ENCODE results near the gene KPNA6. TPM values are rescaled to one million over a fixed set of nuclear protein-coding genes. Genes with fewer than 3 reads are reported as not detected.
"Not testable (repeated sequence)": the region's sequence is repeated elsewhere in the genome, so short reads cannot be mapped to it uniquely, and the experiment has no call there.

Gene KPNA6
- total RNA-seq, 1 donor from 2014 or later = 24.2 TPM

DNA sequence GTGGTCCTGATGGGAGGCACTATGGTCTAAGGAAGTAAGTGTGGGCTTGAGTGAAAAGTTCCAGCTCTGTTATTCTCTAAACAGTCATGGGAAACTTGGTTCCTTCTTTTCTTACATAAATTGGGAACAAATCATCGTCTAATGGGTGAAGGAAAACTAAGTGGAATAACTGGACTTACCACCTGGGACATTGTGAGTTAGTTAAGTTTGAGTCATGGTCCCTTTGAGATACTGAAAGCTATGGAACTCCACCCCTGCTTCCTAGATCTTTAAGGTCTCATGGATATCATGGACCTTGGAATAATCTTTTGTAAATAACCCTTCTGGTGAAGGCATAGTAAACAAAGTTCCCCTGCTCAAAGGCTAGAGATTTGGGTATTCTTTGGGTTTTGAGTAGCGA lies 55.5 kb downstream of the KPNA6 start:
- DNase-seq (ENCODE audit: low read depth) = peak; percentile 59
- FAIRE-seq = peak; percentile 68
- H3K27me3 ChIP-seq (ENCODE audit: control insufficient read depth, insufficient read depth, low read length) = no peaks in the 10 kb centered on the region
- no peak overlapping the region for H3K4me3 ChIP-seq (ENCODE audit: low read depth, low read length)
- peaks cover 17% of the 10 kb centered on the region for H3K36me3 ChIP-seq (ENCODE audit: control insufficient read depth, insufficient read depth, low read length)
- TF ChIP-seq, protein P1, sequence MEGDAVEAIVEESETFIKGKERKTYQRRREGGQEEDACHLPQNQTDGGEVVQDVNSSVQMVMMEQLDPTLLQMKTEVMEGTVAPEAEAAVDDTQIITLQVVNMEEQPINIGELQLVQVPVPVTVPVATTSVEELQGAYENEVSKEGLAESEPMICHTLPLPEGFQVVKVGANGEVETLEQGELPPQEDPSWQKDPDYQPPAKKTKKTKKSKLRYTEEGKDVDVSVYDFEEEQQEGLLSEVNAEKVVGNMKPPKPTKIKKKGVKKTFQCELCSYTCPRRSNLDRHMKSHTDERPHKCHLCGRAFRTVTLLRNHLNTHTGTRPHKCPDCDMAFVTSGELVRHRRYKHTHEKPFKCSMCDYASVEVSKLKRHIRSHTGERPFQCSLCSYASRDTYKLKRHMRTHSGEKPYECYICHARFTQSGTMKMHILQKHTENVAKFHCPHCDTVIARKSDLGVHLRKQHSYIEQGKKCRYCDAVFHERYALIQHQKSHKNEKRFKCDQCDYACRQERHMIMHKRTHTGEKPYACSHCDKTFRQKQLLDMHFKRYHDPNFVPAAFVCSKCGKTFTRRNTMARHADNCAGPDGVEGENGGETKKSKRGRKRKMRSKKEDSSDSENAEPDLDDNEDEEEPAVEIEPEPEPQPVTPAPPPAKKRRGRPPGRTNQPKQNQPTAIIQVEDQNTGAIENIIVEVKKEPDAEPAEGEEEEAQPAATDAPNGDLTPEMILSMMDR (IDR thresholded peaks at IDR 0.05; ENCODE audit: insufficient read depth, low read length, severe bottlenecking) = no peak

DNA sequence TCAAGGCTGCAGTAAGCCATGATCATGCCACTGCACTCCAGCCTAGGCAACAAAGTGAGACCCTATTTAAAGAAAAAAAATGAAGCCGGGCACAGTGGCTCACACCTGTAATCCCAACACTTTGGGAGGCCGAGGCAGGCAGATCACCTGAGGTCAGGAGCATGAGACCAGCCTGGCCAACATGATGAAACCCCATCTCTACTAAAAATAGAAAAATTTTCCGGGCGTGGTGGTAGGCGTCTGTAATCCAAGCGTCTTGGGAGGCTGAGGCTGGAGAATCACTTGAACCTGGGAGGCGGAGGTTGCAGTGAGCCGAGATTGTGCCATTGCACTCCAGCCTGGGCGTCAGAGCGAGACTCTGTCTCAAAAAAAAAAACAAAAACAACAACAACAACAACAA lies 57.8 kb downstream of the KPNA6 start:
- FAIRE-seq = not testable (repeated sequence)

DNA sequence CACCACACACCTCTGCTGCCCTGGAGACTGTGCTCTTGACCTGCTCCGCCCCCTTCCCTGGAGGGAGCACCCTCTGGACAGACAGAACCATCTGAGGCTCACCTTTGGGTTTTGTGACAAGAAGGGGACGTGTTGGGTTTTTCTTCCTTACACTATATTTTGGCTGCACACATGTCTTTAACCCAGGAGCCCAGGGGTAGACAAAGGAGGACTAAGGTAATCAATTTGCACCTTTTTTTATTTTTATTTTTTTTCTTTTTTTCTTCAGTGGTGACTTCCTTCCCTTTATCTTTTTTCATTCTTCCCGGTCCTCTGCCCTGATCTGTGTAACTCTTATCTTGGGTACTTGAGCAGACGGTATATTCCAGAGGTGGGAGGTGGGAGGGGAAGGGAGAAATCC lies 63.1 kb downstream of the KPNA6 start:
- TF ChIP-seq, protein P1 (IDR thresholded peaks at IDR 0.05; ENCODE audit: insufficient read depth, low read length, severe bottlenecking) = no peak
- FAIRE-seq = no peak
- no peak overlapping the region for H3K4me3 ChIP-seq (ENCODE audit: low read depth, low read length)
- H3K36me3 ChIP-seq (ENCODE audit: control insufficient read depth, insufficient read depth, low read length) = peaks cover 33% of the 10 kb centered on the region
- no peaks in the 10 kb centered on the region for H3K27me3 ChIP-seq (ENCODE audit: control insufficient read depth, insufficient read depth, low read length)
- DNase-seq (ENCODE audit: low read depth) = no peak

More for the DNA sequence above, 57.8 kb downstream of the KPNA6 start:
- not testable (repeated sequence) for H3K27me3 ChIP-seq (ENCODE audit: control insufficient read depth, insufficient read depth, low read length); H3K4me3 ChIP-seq (ENCODE audit: low read depth, low read length); DNase-seq (ENCODE audit: low read depth)
- peaks cover 26% of the 10 kb centered on the region for H3K36me3 ChIP-seq (ENCODE audit: control insufficient read depth, insufficient read depth, low read length)

DNA sequence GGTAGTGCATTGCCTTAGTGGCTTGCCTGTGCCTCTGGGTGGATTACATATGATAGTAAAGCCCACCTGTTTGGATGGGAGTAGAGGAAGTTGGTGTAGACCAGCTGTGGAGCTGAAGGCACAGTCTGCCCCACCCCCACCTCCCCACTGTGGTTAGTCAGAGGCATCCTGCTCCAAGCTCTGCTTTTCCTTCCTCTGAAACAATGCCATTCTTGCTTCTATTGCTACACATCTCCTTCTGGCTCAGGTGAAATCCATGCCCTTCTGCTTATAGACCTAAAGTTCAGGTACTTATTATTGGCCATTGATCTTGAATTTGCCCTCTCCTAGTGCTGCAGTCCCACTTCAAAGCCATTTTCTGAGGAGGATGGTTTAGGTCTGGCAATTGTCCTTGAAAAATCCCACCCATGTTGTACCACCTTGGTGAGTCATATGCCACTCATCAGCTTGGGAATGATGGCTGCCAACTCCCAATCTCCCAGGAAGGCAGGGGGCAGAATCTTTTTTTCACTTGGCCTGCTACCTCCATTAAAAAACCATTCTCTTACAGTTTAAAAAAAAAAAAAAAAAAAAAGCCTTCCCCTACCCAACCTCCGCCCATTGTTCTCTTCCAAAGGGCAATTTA lies 64.9 kb downstream of the KPNA6 start:
- Histone ChIP-seq H3K4me3 (ENCODE audit: low read depth, low read length) (no peak overlapping the region), H3K27me3 (ENCODE audit: control insufficient read depth, insufficient read depth, low read length) (no peaks in the 10 kb centered on the region), H3K36me3 (ENCODE audit: control insufficient read depth, insufficient read depth, low read length) (peaks cover 29% of the 10 kb centered on the region)
- TF ChIP-seq, protein P1 (IDR thresholded peaks at IDR 0.05; ENCODE audit: insufficient read depth, low read length, severe bottlenecking) = no peak
- peak; percentile 72 for DNase-seq (ENCODE audit: low read depth)
- no peak for FAIRE-seq

DNA sequence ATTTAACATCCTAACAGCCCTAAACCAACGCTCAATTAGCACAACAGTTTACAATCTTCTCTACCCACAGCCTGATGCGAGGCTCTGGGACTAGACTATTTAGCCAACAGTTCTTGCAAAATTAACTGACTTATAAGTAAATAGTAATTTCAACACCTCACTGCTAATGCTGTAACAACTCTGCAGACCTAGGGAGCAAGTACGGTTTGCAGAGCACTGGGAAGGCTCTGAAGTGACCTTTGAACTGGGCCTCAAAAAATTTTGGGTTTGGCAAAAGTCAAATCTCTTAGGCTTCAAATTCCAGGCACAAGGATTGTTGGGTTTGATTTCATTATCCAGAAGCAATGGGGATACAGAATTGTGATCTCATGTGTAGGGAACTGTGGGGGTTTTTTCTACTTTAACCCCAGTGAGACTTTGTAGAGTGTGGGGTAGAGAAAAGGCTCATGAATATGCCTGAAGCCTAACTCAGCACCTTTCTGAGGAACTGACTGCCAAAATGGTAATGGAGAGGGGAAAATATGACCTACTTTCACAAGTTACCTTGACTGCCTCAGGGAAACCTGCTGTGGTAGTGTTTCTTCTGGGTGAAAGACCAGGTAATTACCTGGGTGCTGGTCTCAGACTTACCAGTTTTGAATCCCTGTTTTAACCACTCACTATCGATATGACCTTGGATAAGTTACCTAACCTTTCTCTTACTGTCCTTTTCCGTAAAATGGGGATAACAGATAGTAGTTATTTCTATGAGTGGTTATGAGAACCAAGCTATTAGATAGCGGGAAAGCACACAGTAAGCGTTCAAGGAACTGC lies 70.7 kb downstream of the KPNA6 start:
- Histone ChIP-seq H3K27me3 (ENCODE audit: control insufficient read depth, insufficient read depth, low read length) (no peaks in the 10 kb centered on the region), H3K36me3 (ENCODE audit: control insufficient read depth, insufficient read depth, low read length) (peaks cover 14% of the 10 kb centered on the region), H3K4me3 (ENCODE audit: low read depth, low read length) (no peak overlapping the region)
- TF ChIP-seq, protein P1 (IDR thresholded peaks at IDR 0.05; ENCODE audit: insufficient read depth, low read length, severe bottlenecking) = no peak
- FAIRE-seq (no peak), DNase-seq (ENCODE audit: low read depth) (peak; percentile 6)

DNA sequence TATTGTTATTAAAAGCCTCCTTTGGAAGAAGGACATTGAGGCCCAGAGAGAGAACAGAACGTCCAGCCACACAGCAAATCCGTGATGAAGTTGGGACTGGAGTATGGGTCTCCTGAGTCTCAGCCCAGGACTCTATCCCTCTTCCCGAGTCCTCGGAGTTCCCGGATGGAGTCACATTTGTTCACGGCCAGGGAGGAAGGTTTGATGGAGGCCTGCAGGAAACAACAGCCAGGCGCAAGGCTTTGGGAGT lies 71.3 kb downstream of the KPNA6 start:
- TF ChIP-seq, protein P1 (IDR thresholded peaks at IDR 0.05; ENCODE audit: insufficient read depth, low read length, severe bottlenecking) = no peak
- DNase-seq (ENCODE audit: low read depth) (no peak), FAIRE-seq (no peak)
- Histone ChIP-seq H3K36me3 (ENCODE audit: control insufficient read depth, insufficient read depth, low read length) (peaks cover 12% of the 10 kb centered on the region), H3K4me3 (ENCODE audit: low read depth, low read length) (peak overlapping the region; percentile 49), H3K27me3 (ENCODE audit: control insufficient read depth, insufficient read depth, low read length) (no peaks in the 10 kb centered on the region)

Measured in bronchial epithelial cell (primary cell).